Limb (tissue), 2 donors: ENCODE data around the gene ALPG.

Experiments used
- DNase-seq, 2 donors: peaks; one replicate each; pipeline ENCODE4 v3.0.0-alpha.2; 2016; ENCODE audit errors: extremely low spot score in 2 of 2

ALPG gene

GRCh38 chr2:232457121-232458011, 50.7 kb downstream of the ALPG start:
- DNase-seq = peak in 1 of 2 donors; percentile 24

GRCh38 chr2:232458051-232458660, 51.5 kb downstream of the ALPG start:
- peak in 1 of 2 donors; percentile 24 for DNase-seq

GRCh38 chr2:232458661-232459418, 52.2 kb downstream of the ALPG start:
- peak in 1 of 2 donors; percentile 20 for DNase-seq

GRCh38 chr2:232459419-232460035, 52.9 kb downstream of the ALPG start:
- DNase-seq = peak in 1 of 2 donors; percentile 21

- no peak for DNase-seq
Measured at GRCh38 chr2:232460171-232460570, 53.5 kb downstream of the ALPG start.
